Measurements from ENCODE around the gene ATXN1.

The ATXN1 gene

GRCh38 chr6:16697437-16698161, 63.7 kb downstream of the ATXN1 start:
- Histone ChIP-seq H3K4me1 (ENCODE audit: control insufficient read depth, insufficient read depth, low read length) (no peaks in the 10 kb centered on the region), H3K27me3 (ENCODE audit: control insufficient read depth, insufficient read depth, low read length) (no peaks in the 10 kb centered on the region), H3K9me3 (ENCODE audit: control insufficient read depth, insufficient read depth, low read length) (no peaks in the 10 kb centered on the region), H3K4me3 (ENCODE audit: low read length) (no peak overlapping the region), H3K27ac (ENCODE audit: low read length) (no peak overlapping the region), H3K36me3 (ENCODE audit: control insufficient read depth, insufficient read depth, low read length) (no peaks in the 10 kb centered on the region)
- no peak for DNase-seq (ENCODE audit: low read depth, low spot score)
- no CpG with 5 or more reads among the region's 7 CpGs for WGBS (ENCODE audit: insufficient coverage, insufficient read length)

GRCh38 chr6:16696496-16696895, 64.8 kb downstream of the ATXN1 start:
- no peak for DNase-seq (ENCODE audit: low read depth, low spot score)
- no CpG with 5 or more reads among the region's 2 CpGs for WGBS (ENCODE audit: insufficient coverage, insufficient read length)
- Histone ChIP-seq H3K27ac (ENCODE audit: low read length) (no peak overlapping the region), H3K9me3 (ENCODE audit: control insufficient read depth, insufficient read depth, low read length) (no peaks in the 10 kb centered on the region), H3K36me3 (ENCODE audit: control insufficient read depth, insufficient read depth, low read length) (no peaks in the 10 kb centered on the region), H3K27me3 (ENCODE audit: control insufficient read depth, insufficient read depth, low read length) (no peaks in the 10 kb centered on the region), H3K4me3 (ENCODE audit: low read length) (no peak overlapping the region), H3K4me1 (ENCODE audit: control insufficient read depth, insufficient read depth, low read length) (no peaks in the 10 kb centered on the region)

- Histone ChIP-seq H3K36me3 (ENCODE audit: control insufficient read depth, insufficient read depth, low read length) (no peaks in the 10 kb centered on the region), H3K27me3 (ENCODE audit: control insufficient read depth, insufficient read depth, low read length) (no peaks in the 10 kb centered on the region), H3K9me3 (ENCODE audit: control insufficient read depth, insufficient read depth, low read length) (no peaks in the 10 kb centered on the region), H3K4me1 (ENCODE audit: control insufficient read depth, insufficient read depth, low read length) (no peaks in the 10 kb centered on the region), H3K27ac (ENCODE audit: low read length) (no peak overlapping the region), H3K4me3 (ENCODE audit: low read length) (no peak overlapping the region)
- no CpG with 5 or more reads among the region's 4 CpGs for WGBS (ENCODE audit: insufficient coverage, insufficient read length)
- no peak for DNase-seq (ENCODE audit: low read depth, low spot score)
These were observed 66.3 kb downstream of the ATXN1 start for GRCh38 chr6:16694781-16695578.

GRCh38 chr6:16691324-16691723, 69.9 kb downstream of the ATXN1 start:
- no peak for DNase-seq (ENCODE audit: low read depth, low spot score)
- H3K9me3 ChIP-seq (ENCODE audit: control insufficient read depth, insufficient read depth, low read length): no peaks in the 10 kb centered on the region
- H3K36me3 ChIP-seq (ENCODE audit: control insufficient read depth, insufficient read depth, low read length): no peaks in the 10 kb centered on the region
- H3K4me1 ChIP-seq (ENCODE audit: control insufficient read depth, insufficient read depth, low read length): no peaks in the 10 kb centered on the region
- no peaks in the 10 kb centered on the region for H3K27me3 ChIP-seq (ENCODE audit: control insufficient read depth, insufficient read depth, low read length)
- no peak overlapping the region for H3K27ac ChIP-seq (ENCODE audit: low read length)
- H3K4me3 ChIP-seq (ENCODE audit: low read length): no peak overlapping the region

GRCh38 chr6:16690608-16691142, 70.6 kb downstream of the ATXN1 start:
- no peak overlapping the region for H3K27ac ChIP-seq (ENCODE audit: low read length)
- H3K27me3 ChIP-seq (ENCODE audit: control insufficient read depth, insufficient read depth, low read length): no peaks in the 10 kb centered on the region
- H3K36me3 ChIP-seq (ENCODE audit: control insufficient read depth, insufficient read depth, low read length): no peaks in the 10 kb centered on the region
- H3K4me3 ChIP-seq (ENCODE audit: low read length): no peak overlapping the region
- H3K9me3 ChIP-seq (ENCODE audit: control insufficient read depth, insufficient read depth, low read length): no peaks in the 10 kb centered on the region
- H3K4me1 ChIP-seq (ENCODE audit: control insufficient read depth, insufficient read depth, low read length): no peaks in the 10 kb centered on the region
- no peak for DNase-seq (ENCODE audit: low read depth, low spot score)
- WGBS (ENCODE audit: insufficient coverage, insufficient read length): no CpG with 5 or more reads among the region's 7 CpGs

GRCh38 chr6:16689788-16690607, 71.3 kb downstream of the ATXN1 start:
- no peaks in the 10 kb centered on the region for H3K36me3 ChIP-seq (ENCODE audit: control insufficient read depth, insufficient read depth, low read length)
- H3K9me3 ChIP-seq (ENCODE audit: control insufficient read depth, insufficient read depth, low read length): no peaks in the 10 kb centered on the region
- H3K27ac ChIP-seq (ENCODE audit: low read length): no peak overlapping the region
- H3K4me1 ChIP-seq (ENCODE audit: control insufficient read depth, insufficient read depth, low read length): no peaks in the 10 kb centered on the region
- no CpG with 5 or more reads among the region's 3 CpGs for WGBS (ENCODE audit: insufficient coverage, insufficient read length)
- no peaks in the 10 kb centered on the region for H3K27me3 ChIP-seq (ENCODE audit: control insufficient read depth, insufficient read depth, low read length)
- H3K4me3 ChIP-seq (ENCODE audit: low read length): no peak overlapping the region
- no peak for DNase-seq (ENCODE audit: low read depth, low spot score)

GRCh38 chr6:16688984-16689636, 72.2 kb downstream of the ATXN1 start:
- H3K9me3 ChIP-seq (ENCODE audit: control insufficient read depth, insufficient read depth, low read length): no peaks in the 10 kb centered on the region
- H3K4me3 ChIP-seq (ENCODE audit: low read length): no peak overlapping the region
- no CpG with 5 or more reads among the region's 4 CpGs for WGBS (ENCODE audit: insufficient coverage, insufficient read length)
- H3K36me3 ChIP-seq (ENCODE audit: control insufficient read depth, insufficient read depth, low read length): no peaks in the 10 kb centered on the region
- H3K4me1 ChIP-seq (ENCODE audit: control insufficient read depth, insufficient read depth, low read length): no peaks in the 10 kb centered on the region
- no peaks in the 10 kb centered on the region for H3K27me3 ChIP-seq (ENCODE audit: control insufficient read depth, insufficient read depth, low read length)
- no peak overlapping the region for H3K27ac ChIP-seq (ENCODE audit: low read length)
- no peak for DNase-seq (ENCODE audit: low read depth, low spot score)

- DNase-seq (ENCODE audit: low read depth, low spot score): no peak
- no CpG with 5 or more reads among the region's 1 CpG for WGBS (ENCODE audit: insufficient coverage, insufficient read length)
- no peak overlapping the region for H3K4me3 ChIP-seq (ENCODE audit: low read length)
- no peaks in the 10 kb centered on the region for H3K27me3 ChIP-seq (ENCODE audit: control insufficient read depth, insufficient read depth, low read length)
- no peaks in the 10 kb centered on the region for H3K36me3 ChIP-seq (ENCODE audit: control insufficient read depth, insufficient read depth, low read length)
- no peaks in the 10 kb centered on the region for H3K4me1 ChIP-seq (ENCODE audit: control insufficient read depth, insufficient read depth, low read length)
- no peaks in the 10 kb centered on the region for H3K9me3 ChIP-seq (ENCODE audit: control insufficient read depth, insufficient read depth, low read length)
- no peak overlapping the region for H3K27ac ChIP-seq (ENCODE audit: low read length)
These were observed 72.8 kb downstream of the ATXN1 start for GRCh38 chr6:16688436-16688835.

- no peaks in the 10 kb centered on the region for H3K4me1 ChIP-seq (ENCODE audit: control insufficient read depth, insufficient read depth, low read length)
- no peak overlapping the region for H3K4me3 ChIP-seq (ENCODE audit: low read length)
- no CpG with 5 or more reads among the region's 3 CpGs for WGBS (ENCODE audit: insufficient coverage, insufficient read length)
- DNase-seq (ENCODE audit: low read depth, low spot score): no peak
- no peak overlapping the region for H3K27ac ChIP-seq (ENCODE audit: low read length)
- H3K27me3 ChIP-seq (ENCODE audit: control insufficient read depth, insufficient read depth, low read length): no peaks in the 10 kb centered on the region
- no peaks in the 10 kb centered on the region for H3K36me3 ChIP-seq (ENCODE audit: control insufficient read depth, insufficient read depth, low read length)
- H3K9me3 ChIP-seq (ENCODE audit: control insufficient read depth, insufficient read depth, low read length): no peaks in the 10 kb centered on the region
These were observed 74.2 kb downstream of the ATXN1 start for GRCh38 chr6:16687045-16687444.
